NCI-H2107 treated with DMSO at 0.1 percent for 48 hours (cell line): Measurements from ENCODE around the gene GPC6.
A peak's percentile ranks its signal among the peaks of the same experiment; 100 is the strongest.
"Not testable (repeated sequence)": the region's sequence is repeated elsewhere in the genome, so short reads cannot be mapped to it uniquely, and the experiment has no call there.

ENCODE experiments used
- DNase-seq: peaks from one replicate; lab custom pipeline; 2025; ENCODE audit not compliant: unreplicated experiment; lab: John Stamatoyannopoulos, UW

The GPC6 gene

GRCh38 chr13:94263038-94263437, 1036.4 kb downstream of the GPC6 start:
- no peak for DNase-seq

GRCh38 chr13:94267581-94268366, 1041.2 kb downstream of the GPC6 start:
- DNase-seq, result peak; percentile 20

GRCh38 chr13:94268661-94269060, 1042.1 kb downstream of the GPC6 start:
- DNase-seq, result no peak

GRCh38 chr13:94269557-94269956, 1043.0 kb downstream of the GPC6 start:
- DNase-seq, result no peak

- DNase-seq, result no peak
Measured at GRCh38 chr13:94270556-94270955, 1043.9 kb downstream of the GPC6 start.

- no peak for DNase-seq
Measured at GRCh38 chr13:94272038-94272437, 1045.4 kb downstream of the GPC6 start.

- no peak for DNase-seq
Measured at GRCh38 chr13:94280349-94280748, 1053.7 kb downstream of the GPC6 start.

GRCh38 chr13:94280845-94281244, 1054.2 kb downstream of the GPC6 start:
- no peak for DNase-seq

GRCh38 chr13:94286581-94286980, 1060.0 kb downstream of the GPC6 start:
- DNase-seq, result no peak

GRCh38 chr13:94291631-94292322, 1065.2 kb downstream of the GPC6 start:
- no peak for DNase-seq

- DNase-seq, result no peak
Measured at GRCh38 chr13:94292323-94292640, 1065.7 kb downstream of the GPC6 start.

GRCh38 chr13:94296471-94296870, 1069.9 kb downstream of the GPC6 start:
- no peak for DNase-seq

GRCh38 chr13:94298346-94298745, 1071.7 kb downstream of the GPC6 start:
- no peak for DNase-seq

GRCh38 chr13:94300401-94300800, 1073.8 kb downstream of the GPC6 start:
- no peak for DNase-seq

- no peak for DNase-seq
Measured at GRCh38 chr13:94301487-94301886, 1074.9 kb downstream of the GPC6 start.

GRCh38 chr13:94302847-94303565, 1076.4 kb downstream of the GPC6 start:
- not testable (repeated sequence) for DNase-seq

- no peak for DNase-seq
Measured at GRCh38 chr13:94303644-94304174, 1077.1 kb downstream of the GPC6 start.

- DNase-seq, result no peak
Measured at GRCh38 chr13:94305033-94305432, 1078.4 kb downstream of the GPC6 start.

GRCh38 chr13:94305463-94305862, 1078.9 kb downstream of the GPC6 start:
- no peak for DNase-seq

GRCh38 chr13:94305934-94306333, 1079.3 kb downstream of the GPC6 start:
- DNase-seq, result no peak

GRCh38 chr13:94308832-94309231, 1082.2 kb downstream of the GPC6 start:
- DNase-seq, result no peak

GRCh38 chr13:94309576-94309975, 1083.0 kb downstream of the GPC6 start:
- no peak for DNase-seq
